GM23248 (cell line): ENCODE data around the gene ERGIC1. TPM values are rescaled to one million over a fixed set of nuclear protein-coding genes. Genes with fewer than 3 reads are reported as not detected.

ENCODE experiments used
- DNase-seq: peaks from one replicate; pipeline ENCODE4 v3.0.0-alpha.2; 2015
- H2AFZ ChIP-seq: fragments of 200-600 bp; sonication (generic); 2 replicates; pipeline ENCODE4 v1.6.1; 2016; ENCODE audit warnings: antibody characterized with exemption
- H3F3A ChIP-seq: fragments of 200-600 bp; sonication (generic); 2 replicates; pipeline ENCODE4 v1.6.1; 2016; ENCODE audit warnings: mild to moderate bottlenecking, antibody characterized with exemption, mixed run types; ENCODE audit not compliant: insufficient read depth
- H3K27ac ChIP-seq: fragments of 200-600 bp; sonication (generic); 2 replicates; pipeline ENCODE4 v1.5.1; 2016; ENCODE audit warnings: mild to moderate bottlenecking
- H3K27me3 ChIP-seq: fragments of 200-600 bp; sonication (generic); replicated peaks from 2 replicates; pipeline ENCODE4 v1.6.1; 2016; ENCODE audit warnings: mild to moderate bottlenecking; ENCODE audit not compliant: insufficient read depth
- H3K36me3 ChIP-seq: fragments of 200-600 bp; sonication (generic); 2 replicates; pipeline ENCODE4 v1.6.1; 2016; ENCODE audit warnings: low read depth, mild to moderate bottlenecking
- H3K4me1 ChIP-seq: fragments of 200-600 bp; sonication (generic); 2 replicates; pipeline ENCODE4 v1.6.1; 2016; ENCODE audit warnings: mild to moderate bottlenecking; ENCODE audit not compliant: insufficient read depth
- H3K4me2 ChIP-seq: fragments of 200-600 bp; sonication (generic); one replicate; pipeline ENCODE4 v1.6.1; 2016; ENCODE audit warnings: mild to moderate bottlenecking; ENCODE audit not compliant: unreplicated experiment
- H3K4me3 ChIP-seq: fragments of 200-600 bp; sonication (generic); 2 replicates; pipeline ENCODE4 v1.5.1; 2016; ENCODE audit warnings: mild to moderate bottlenecking
- H3K79me2 ChIP-seq: fragments of 200-600 bp; sonication (generic); 2 replicates; pipeline ENCODE4 v1.6.1; 2016; ENCODE audit warnings: mild to moderate bottlenecking; ENCODE audit not compliant: insufficient read depth
- H3K9ac ChIP-seq: fragments of 200-600 bp; sonication (generic); 2 replicates; pipeline ENCODE4 v1.6.1; 2016; ENCODE audit warnings: mild to moderate bottlenecking
- H3K9me2 ChIP-seq: fragments of 200-600 bp; sonication (generic); 2 replicates; pipeline ENCODE4 v1.6.1; 2016; ENCODE audit warnings: mixed run types, mild to moderate bottlenecking, moderate library complexity; ENCODE audit not compliant: insufficient read depth
- H3K9me3 ChIP-seq: fragments of 200-600 bp; sonication (generic); one replicate; pipeline ENCODE4 v1.6.1; 2017; ENCODE audit warnings: low read depth
- H4K20me1 ChIP-seq: fragments of 200-600 bp; sonication (generic); 2 replicates; pipeline ENCODE4 v1.6.0; 2016; ENCODE audit not compliant: insufficient read depth
- EZH2 ChIP-seq: fragments of 200-600 bp; sonication (generic); IDR thresholded peaks from 2 replicates; pipeline ENCODE4 v1.6.1; 2018; ENCODE audit warnings: antibody characterized with exemption, mild to moderate bottlenecking; ENCODE audit not compliant: insufficient read depth, poor library complexity, severe bottlenecking
- EZH2phosphoT487 ChIP-seq: fragments of 200-600 bp; sonication (generic); IDR thresholded peaks from 2 replicates; pipeline ENCODE4 v1.6.1; 2018; ENCODE audit warnings: antibody characterized with exemption, moderate library complexity, mild to moderate bottlenecking, low read depth; ENCODE audit not compliant: insufficient read depth
- WGBS, 2 experiments: methylation state at CpG; one replicate each; pipeline ENCODE4 v1.1.6; 2015 to 2017; ENCODE audit warnings: low lambda C conversion rate in 2 of 2, low coverage in 1 of 2; ENCODE audit errors: missing lambda C conversion rate in 2 of 2; 5-methylcytosine and 5-hydroxymethylcytosine counted together
- in situ Hi-C: fragments of 300-500 bp; cut with MboI; formaldehyde crosslinking; loops from 2 replicates; pipeline ENCODE4 v1.15.0; 2020
- polyA plus RNA-seq: library from polyadenylated mRNA; unstranded; fragments of >200 nt; fragmentation: Nextera tagmentation; extraction: Ambion mirVana; gene quantifications from 2 replicates; pipeline ENCODE4 v1.2.1, GENCODE V29; 2016
- total RNA-seq: library from RNA; depleted of rRNA; stranded (reverse); fragments of >200 nt; shearing (Covaris generic); gene quantifications from 2 replicates; pipeline ENCODE4 v1.2.3, GENCODE V29; 2014

ERGIC1 gene
- total and polyA plus RNA-seq, 2 experiments from 2014 or later: 66.4 to 235 TPM

DNA sequence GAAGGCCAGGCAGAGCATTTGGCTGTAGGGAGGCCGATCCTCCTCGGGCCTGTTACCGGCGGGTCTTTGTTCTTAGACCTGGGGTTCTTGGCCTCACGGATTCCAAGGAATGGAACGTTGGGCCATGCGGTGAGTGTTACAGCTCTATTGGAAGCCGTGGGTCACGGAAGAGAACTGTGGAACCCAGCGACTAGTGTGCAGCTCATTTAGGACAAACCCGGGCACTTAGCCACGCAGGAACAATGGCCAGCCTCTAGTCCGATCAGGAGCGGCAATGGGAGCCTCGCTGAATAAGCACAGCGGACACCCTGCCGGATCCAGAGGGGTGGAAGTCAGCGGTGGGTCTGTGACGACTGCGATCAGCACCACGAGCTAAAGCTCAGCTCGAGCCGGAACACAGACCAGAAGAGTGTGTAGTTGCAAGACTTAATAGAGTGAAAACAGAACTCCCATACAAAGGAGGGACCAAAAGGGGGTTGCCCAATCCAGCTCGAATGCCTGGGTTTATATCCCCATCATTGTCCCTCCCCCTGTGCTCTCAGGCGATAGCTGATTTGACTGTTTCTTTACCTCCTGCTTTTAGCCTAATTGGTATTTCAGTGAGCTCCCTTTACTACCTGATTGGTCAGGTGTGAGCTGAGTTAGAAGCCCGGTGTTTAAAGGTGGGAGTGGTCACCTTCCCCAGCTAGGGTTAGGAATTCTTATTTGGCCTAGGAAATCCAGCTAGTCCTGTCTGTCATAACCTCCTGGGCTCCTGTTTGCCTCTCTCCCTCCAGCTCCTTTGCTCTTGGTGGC, 71.5 kb downstream of the ERGIC1 start:
- H3K4me1 ChIP-seq: peaks cover 56% of the 10 kb centered on the region

DNA sequence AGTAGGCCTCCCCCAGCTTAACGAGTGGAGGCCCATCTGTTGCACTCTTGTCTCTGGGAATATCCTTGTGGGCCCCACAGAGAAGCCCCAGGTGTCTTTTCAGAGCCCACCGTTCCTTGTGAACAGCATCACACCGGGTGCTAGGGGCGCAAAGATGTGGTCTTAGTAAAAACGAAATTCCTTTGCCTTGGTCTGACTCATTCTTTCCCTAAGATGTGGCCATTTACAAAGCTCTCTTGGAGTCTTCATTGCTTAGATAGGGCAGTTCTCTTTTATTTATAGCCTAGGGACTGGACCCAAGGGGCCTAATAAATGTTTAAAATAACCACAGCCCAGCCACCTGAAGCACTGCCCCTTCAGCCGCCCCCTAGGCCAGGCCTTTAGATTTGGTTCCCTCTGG, 72.4 kb downstream of the ERGIC1 start:
- H3K4me3 ChIP-seq: no peak overlapping the region
- peaks cover 18% of the 10 kb centered on the region for H3K79me2 ChIP-seq
- no peak for TF ChIP-seq EZH2phosphoT487
- no peak for TF ChIP-seq EZH2
- peaks cover 59% of the 10 kb centered on the region for H3K4me1 ChIP-seq
- H3K4me2 ChIP-seq: no peak overlapping the region
- in situ Hi-C loops: loop anchor here (10.0 kb wide), 1 partner anchor 132 kb away; the partner anchor contains the start of gene DUSP1
- no peaks in the 10 kb centered on the region for H3K9me2 ChIP-seq
- WGBS, 2 experiments: 92 to 96% methylated on average over 6 of the region's 6 CpGs
- no peaks in the 10 kb centered on the region for H3K9me3 ChIP-seq
- peaks cover 60% of the 10 kb centered on the region for H3F3A ChIP-seq
- no peaks in the 10 kb centered on the region for H4K20me1 ChIP-seq
- H3K36me3 ChIP-seq: no peaks in the 10 kb centered on the region
- no peak overlapping the region for H2AFZ ChIP-seq
- H3K9ac ChIP-seq: no peak overlapping the region
- DNase-seq: peak; percentile 40
- no peak overlapping the region for H3K27ac ChIP-seq
- no peaks in the 10 kb centered on the region for H3K27me3 ChIP-seq

More for the DNA sequence above, 71.5 kb downstream of the ERGIC1 start:
- Histone ChIP-seq H3K36me3 (no peaks in the 10 kb centered on the region), H4K20me1 (no peaks in the 10 kb centered on the region), H3K4me3 (no peak overlapping the region), H3K4me2 (no peak overlapping the region), H2AFZ (no peak overlapping the region), H3K27me3 (no peaks in the 10 kb centered on the region), H3K27ac (peak overlapping the region; percentile 99), H3K9me2 (no peaks in the 10 kb centered on the region), H3K9me3 (no peaks in the 10 kb centered on the region), H3K79me2 (peaks cover 19% of the 10 kb centered on the region), H3K9ac (peak overlapping the region; percentile 75; the same call in 1 of the 2 replicates), H3F3A (peaks cover 62% of the 10 kb centered on the region)
- no peak for TF ChIP-seq EZH2phosphoT487
- TF ChIP-seq EZH2: no peak
- 93% methylated on average over 26 of the region's 26 CpGs for WGBS, 2 experiments
- in situ Hi-C loops: loop anchor here (10.0 kb wide), 1 partner anchor 131 kb away; the partner anchor contains the start of gene DUSP1
- no peak for DNase-seq

DNA sequence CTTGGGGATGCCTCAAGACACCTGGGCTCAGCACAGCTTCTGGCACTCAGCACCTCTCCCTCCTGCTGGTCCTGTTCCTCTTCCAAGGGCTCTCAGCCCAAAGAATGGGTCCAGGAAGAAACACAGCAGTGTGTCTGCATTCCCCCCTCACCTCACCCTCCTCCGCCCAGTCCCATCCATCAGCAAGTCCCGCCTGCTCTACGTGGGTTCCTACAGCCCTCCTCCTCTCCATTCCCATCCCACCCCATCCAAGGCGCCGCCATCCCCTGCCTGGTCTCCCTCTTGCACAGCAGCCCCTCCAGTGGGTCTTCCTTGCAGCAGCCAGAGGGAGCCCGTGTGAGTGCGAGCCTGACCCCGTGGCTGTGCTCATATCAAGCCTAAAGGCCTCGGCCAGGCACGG, 72.8 kb downstream of the ERGIC1 start:
- Histone ChIP-seq H3K36me3 (no peaks in the 10 kb centered on the region), H4K20me1 (no peaks in the 10 kb centered on the region), H3F3A (peaks cover 60% of the 10 kb centered on the region), H3K9me3 (no peaks in the 10 kb centered on the region), H2AFZ (no peak overlapping the region), H3K4me1 (peaks cover 59% of the 10 kb centered on the region), H3K79me2 (peaks cover 14% of the 10 kb centered on the region), H3K4me3 (no peak overlapping the region), H3K9ac (no peak overlapping the region), H3K4me2 (no peak overlapping the region), H3K27me3 (no peaks in the 10 kb centered on the region), H3K27ac (no peak overlapping the region), H3K9me2 (no peaks in the 10 kb centered on the region)
- 75 to 80% methylated on average over 9 to 10 of the region's 10 CpGs for WGBS, 2 experiments
- DNase-seq: no peak
- TF ChIP-seq EZH2 (no peak), EZH2phosphoT487 (no peak)
- in situ Hi-C loops: loop anchor here (10.0 kb wide), 1 partner anchor 132 kb away; the partner anchor contains the start of gene DUSP1

DNA sequence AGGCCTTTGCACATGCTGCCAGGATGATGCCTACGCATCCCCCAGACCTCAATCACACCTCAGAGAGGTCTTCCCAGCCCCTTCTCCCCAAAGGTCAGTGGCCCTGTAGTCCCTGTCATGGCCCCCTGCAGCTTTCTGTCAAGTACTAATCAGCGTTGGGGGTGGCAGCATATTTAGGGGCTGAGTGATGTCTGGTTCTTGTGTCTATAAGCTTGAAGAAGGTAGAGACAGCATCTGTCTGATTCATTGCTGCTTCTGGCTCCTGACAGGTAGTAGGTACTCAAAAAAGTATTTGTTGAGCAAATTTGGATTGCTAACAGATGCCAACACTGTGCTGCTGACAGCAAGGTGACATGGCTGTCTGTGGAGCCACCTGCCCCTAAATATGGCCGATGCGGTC, 73.6 kb downstream of the ERGIC1 start:
- Histone ChIP-seq H3K79me2 (peaks cover 10% of the 10 kb centered on the region; the same call in 1 of the 2 replicates), H3K4me1 (peaks cover 56% of the 10 kb centered on the region), H3K27ac (no peak overlapping the region), H3K36me3 (no peaks in the 10 kb centered on the region), H4K20me1 (no peaks in the 10 kb centered on the region), H3K27me3 (no peaks in the 10 kb centered on the region), H3K9me3 (no peaks in the 10 kb centered on the region), H3K9ac (no peak overlapping the region), H2AFZ (no peak overlapping the region), H3K9me2 (no peaks in the 10 kb centered on the region), H3K4me3 (no peak overlapping the region), H3K4me2 (no peak overlapping the region), H3F3A (peaks cover 61% of the 10 kb centered on the region)
- in situ Hi-C loops: loop anchor here (10.0 kb wide), 1 partner anchor 133 kb away; the partner anchor contains the start of gene DUSP1
- TF ChIP-seq EZH2phosphoT487 (no peak), EZH2 (no peak)
- WGBS, 2 experiments: 87 to 89% methylated on average over 4 of the region's 4 CpGs
- DNase-seq: no peak
